ENCODE data around the gene NCAN.

Gene NCAN

DNA sequence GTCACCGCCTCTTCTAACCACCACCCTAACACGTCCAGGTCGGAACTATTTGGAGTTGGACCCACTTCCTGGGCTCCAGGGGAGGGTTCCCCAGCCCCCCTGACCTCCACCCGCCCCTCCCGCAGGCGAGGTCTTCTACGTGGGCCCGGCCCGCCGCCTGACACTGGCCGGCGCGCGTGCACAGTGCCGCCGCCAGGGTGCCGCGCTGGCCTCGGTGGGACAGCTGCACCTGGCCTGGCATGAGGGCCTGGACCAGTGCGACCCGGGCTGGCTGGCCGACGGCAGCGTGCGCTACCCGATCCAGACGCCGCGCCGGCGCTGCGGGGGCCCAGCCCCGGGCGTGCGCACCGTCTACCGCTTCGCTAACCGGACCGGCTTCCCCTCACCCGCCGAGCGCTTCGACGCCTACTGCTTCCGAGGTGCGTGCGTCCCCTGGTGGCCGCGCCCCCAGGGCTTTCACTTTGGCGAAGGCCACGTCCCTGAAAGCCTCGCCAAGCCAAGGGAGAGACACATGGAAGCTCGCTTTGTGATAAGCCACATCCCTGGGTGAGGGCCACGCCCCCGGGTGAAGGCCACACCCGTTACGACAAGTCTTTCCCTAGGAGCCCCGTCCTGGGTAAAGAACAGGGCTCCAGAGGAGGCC lies 13.2 kb downstream of the NCAN start:
- Histone ChIP-seq H3K4me2 (ENCODE audit: low read depth, low read length, poor library complexity, severe bottlenecking) (no peak overlapping the region), H3K4me3 (ENCODE audit: low read length, poor library complexity, severe bottlenecking) (no peak overlapping the region), H3K9ac (ENCODE audit: low read depth, low read length, poor library complexity, severe bottlenecking) (no peak overlapping the region)

DNA sequence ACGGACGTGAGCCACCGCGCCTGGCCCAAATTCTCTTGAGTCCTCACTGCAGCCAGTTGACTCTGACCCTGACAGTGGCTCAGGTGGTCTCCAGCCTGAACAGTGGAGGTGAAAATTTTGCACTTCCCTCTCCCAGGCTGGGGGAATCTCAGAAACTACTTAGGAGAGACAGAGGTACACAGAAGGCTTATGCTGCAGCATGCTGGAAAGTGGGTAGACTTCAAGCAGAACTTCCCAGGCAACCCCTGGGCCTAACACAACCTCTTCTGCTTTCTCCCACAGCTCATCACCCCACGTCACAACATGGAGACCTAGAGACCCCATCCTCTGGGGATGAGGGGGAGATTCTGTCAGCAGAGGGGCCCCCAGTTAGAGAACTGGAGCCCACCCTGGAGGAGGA lies 14.4 kb downstream of the NCAN start:
- no peaks in the 10 kb centered on the region for H3K9me3 ChIP-seq (ENCODE audit: insufficient read depth, low read depth, low read length)

More for the DNA sequence above, 13.2 kb downstream of the NCAN start:
- Histone ChIP-seq H3K4me1 (ENCODE audit: insufficient read depth, low read length, poor library complexity, severe bottlenecking) (no peaks in the 10 kb centered on the region), H3K9me2 (replicated peaks; ENCODE audit: low read depth, low read length) (no peaks in the 10 kb centered on the region), H3F3A (ENCODE audit: low read depth) (no peaks in the 10 kb centered on the region), H3K79me2 (ENCODE audit: insufficient read depth, low read length) (no peaks in the 10 kb centered on the region), H3K27me3 (ENCODE audit: insufficient read depth, low read length, poor library complexity, severe bottlenecking) (no peaks in the 10 kb centered on the region), H3K36me3 (ENCODE audit: insufficient read depth, low read length) (no peaks in the 10 kb centered on the region), H2AFZ (ENCODE audit: low read length) (no peak overlapping the region), H3K9me3 (ENCODE audit: insufficient read depth, low read depth, low read length) (no peaks in the 10 kb centered on the region), H4K20me1 (ENCODE audit: insufficient read depth, low read length, poor library complexity, severe bottlenecking) (no peaks in the 10 kb centered on the region)
- TF ChIP-seq EZH2phosphoT487 (IDR thresholded peaks at IDR 0.05; ENCODE audit: borderline replicate concordance), result no peak
- TF ChIP-seq, protein P1, sequence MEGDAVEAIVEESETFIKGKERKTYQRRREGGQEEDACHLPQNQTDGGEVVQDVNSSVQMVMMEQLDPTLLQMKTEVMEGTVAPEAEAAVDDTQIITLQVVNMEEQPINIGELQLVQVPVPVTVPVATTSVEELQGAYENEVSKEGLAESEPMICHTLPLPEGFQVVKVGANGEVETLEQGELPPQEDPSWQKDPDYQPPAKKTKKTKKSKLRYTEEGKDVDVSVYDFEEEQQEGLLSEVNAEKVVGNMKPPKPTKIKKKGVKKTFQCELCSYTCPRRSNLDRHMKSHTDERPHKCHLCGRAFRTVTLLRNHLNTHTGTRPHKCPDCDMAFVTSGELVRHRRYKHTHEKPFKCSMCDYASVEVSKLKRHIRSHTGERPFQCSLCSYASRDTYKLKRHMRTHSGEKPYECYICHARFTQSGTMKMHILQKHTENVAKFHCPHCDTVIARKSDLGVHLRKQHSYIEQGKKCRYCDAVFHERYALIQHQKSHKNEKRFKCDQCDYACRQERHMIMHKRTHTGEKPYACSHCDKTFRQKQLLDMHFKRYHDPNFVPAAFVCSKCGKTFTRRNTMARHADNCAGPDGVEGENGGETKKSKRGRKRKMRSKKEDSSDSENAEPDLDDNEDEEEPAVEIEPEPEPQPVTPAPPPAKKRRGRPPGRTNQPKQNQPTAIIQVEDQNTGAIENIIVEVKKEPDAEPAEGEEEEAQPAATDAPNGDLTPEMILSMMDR (conservative IDR thresholded peaks at IDR 0.05; ENCODE audit: low read length), result no peak

DNA sequence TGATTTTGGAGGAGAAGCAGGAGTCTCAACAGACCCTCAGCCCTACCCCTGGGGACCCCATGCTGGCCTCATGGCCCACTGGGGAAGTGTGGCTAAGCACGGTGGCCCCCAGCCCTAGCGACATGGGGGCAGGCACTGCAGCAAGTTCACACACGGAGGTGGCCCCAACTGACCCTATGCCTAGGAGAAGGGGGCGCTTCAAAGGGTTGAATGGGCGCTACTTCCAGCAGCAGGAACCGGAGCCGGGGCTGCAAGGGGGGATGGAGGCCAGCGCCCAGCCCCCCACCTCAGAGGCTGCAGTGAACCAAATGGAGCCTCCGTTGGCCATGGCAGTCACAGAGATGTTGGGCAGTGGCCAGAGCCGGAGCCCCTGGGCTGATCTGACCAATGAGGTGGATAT lies 14.9 kb downstream of the NCAN start:
- no peaks in the 10 kb centered on the region for H3K36me3 ChIP-seq (ENCODE audit: insufficient read depth, low read length)
- H3K9me2 ChIP-seq (replicated peaks; ENCODE audit: low read depth, low read length), result no peaks in the 10 kb centered on the region
- no peak overlapping the region for H3K4me2 ChIP-seq (ENCODE audit: low read depth, low read length, poor library complexity, severe bottlenecking)
- H3K9ac ChIP-seq (ENCODE audit: low read depth, low read length, poor library complexity, severe bottlenecking), result no peak overlapping the region
- H4K20me1 ChIP-seq (ENCODE audit: insufficient read depth, low read length, poor library complexity, severe bottlenecking), result no peaks in the 10 kb centered on the region
- no peaks in the 10 kb centered on the region for H3K79me2 ChIP-seq (ENCODE audit: insufficient read depth, low read length)
- no peaks in the 10 kb centered on the region for H3K4me1 ChIP-seq (ENCODE audit: insufficient read depth, low read length, poor library complexity, severe bottlenecking)
- TF ChIP-seq, protein P1 (conservative IDR thresholded peaks at IDR 0.05; ENCODE audit: low read length), result no peak
- TF ChIP-seq EZH2phosphoT487 (IDR thresholded peaks at IDR 0.05; ENCODE audit: borderline replicate concordance), result no peak
- no peaks in the 10 kb centered on the region for H3K9me3 ChIP-seq (ENCODE audit: insufficient read depth, low read depth, low read length)
- H3K27me3 ChIP-seq (ENCODE audit: insufficient read depth, low read length, poor library complexity, severe bottlenecking), result no peaks in the 10 kb centered on the region
- H3F3A ChIP-seq (ENCODE audit: low read depth), result no peaks in the 10 kb centered on the region
- no peak overlapping the region for H2AFZ ChIP-seq (ENCODE audit: low read length)
- H3K4me3 ChIP-seq (ENCODE audit: low read length, poor library complexity, severe bottlenecking), result no peak overlapping the region

More for the DNA sequence above, 14.4 kb downstream of the NCAN start:
- Histone ChIP-seq H3K27me3 (ENCODE audit: insufficient read depth, low read length, poor library complexity, severe bottlenecking) (no peaks in the 10 kb centered on the region), H3K4me3 (ENCODE audit: low read length, poor library complexity, severe bottlenecking) (no peak overlapping the region), H3K9me2 (replicated peaks; ENCODE audit: low read depth, low read length) (no peaks in the 10 kb centered on the region), H3K36me3 (ENCODE audit: insufficient read depth, low read length) (no peaks in the 10 kb centered on the region), H3K79me2 (ENCODE audit: insufficient read depth, low read length) (no peaks in the 10 kb centered on the region), H2AFZ (ENCODE audit: low read length) (no peak overlapping the region), H3F3A (ENCODE audit: low read depth) (no peaks in the 10 kb centered on the region), H3K4me1 (ENCODE audit: insufficient read depth, low read length, poor library complexity, severe bottlenecking) (no peaks in the 10 kb centered on the region), H4K20me1 (ENCODE audit: insufficient read depth, low read length, poor library complexity, severe bottlenecking) (no peaks in the 10 kb centered on the region), H3K9ac (ENCODE audit: low read depth, low read length, poor library complexity, severe bottlenecking) (no peak overlapping the region), H3K4me2 (ENCODE audit: low read depth, low read length, poor library complexity, severe bottlenecking) (no peak overlapping the region)
- TF ChIP-seq, protein P1 (conservative IDR thresholded peaks at IDR 0.05; ENCODE audit: low read length), result no peak
- no peak for TF ChIP-seq EZH2phosphoT487 (IDR thresholded peaks at IDR 0.05; ENCODE audit: borderline replicate concordance)
